Fibroblast of skin of right quadriceps (primary cell): ENCODE data around the gene TCEAL7.

Experiments
- DNase-seq: peaks from one replicate; pipeline ENCODE4 v3.0.0-alpha.2; 2013

TCEAL7 gene

GRCh38 chrX:103369479-103369878 lies 39.4 kb downstream of the TCEAL7 start:
- DNase-seq: no peak

GRCh38 chrX:103372886-103373285 lies 42.8 kb downstream of the TCEAL7 start:
- DNase-seq: no peak

- no peak for DNase-seq
These were observed 43.5 kb downstream of the TCEAL7 start for GRCh38 chrX:103373581-103373980.

- peak; percentile 63 for DNase-seq
These were observed 46.3 kb downstream of the TCEAL7 start, which contains the start of gene BEX3 for GRCh38 chrX:103376118-103376978. TSS of gene BEX3 (plus strand) at chrX:103376538. CDS start at chrX:103377522, 984 bp downstream.

- peak; percentile 57 for DNase-seq
These were observed 46.9 kb downstream of the TCEAL7 start for GRCh38 chrX:103376979-103377324.

GRCh38 chrX:103378990-103379389 lies 49.0 kb downstream of the TCEAL7 start:
- DNase-seq: no peak
